Aortic smooth muscle cell (primary cell): Measurements from ENCODE around the gene BEST3. TPM values are rescaled to one million over a fixed set of nuclear protein-coding genes. Genes with fewer than 3 reads are reported as not detected.

Source experiments
- total RNA-seq: library from RNA; depleted of rRNA; stranded (reverse); fragments of >200 nt; gene quantifications from 2 replicates; pipeline ENCODE4 v1.2.3, GENCODE V29; 2014

The BEST3 gene
- under 0.01 TPM in 1 of 2 replicates, not detected in the other for total RNA-seq

DNA sequence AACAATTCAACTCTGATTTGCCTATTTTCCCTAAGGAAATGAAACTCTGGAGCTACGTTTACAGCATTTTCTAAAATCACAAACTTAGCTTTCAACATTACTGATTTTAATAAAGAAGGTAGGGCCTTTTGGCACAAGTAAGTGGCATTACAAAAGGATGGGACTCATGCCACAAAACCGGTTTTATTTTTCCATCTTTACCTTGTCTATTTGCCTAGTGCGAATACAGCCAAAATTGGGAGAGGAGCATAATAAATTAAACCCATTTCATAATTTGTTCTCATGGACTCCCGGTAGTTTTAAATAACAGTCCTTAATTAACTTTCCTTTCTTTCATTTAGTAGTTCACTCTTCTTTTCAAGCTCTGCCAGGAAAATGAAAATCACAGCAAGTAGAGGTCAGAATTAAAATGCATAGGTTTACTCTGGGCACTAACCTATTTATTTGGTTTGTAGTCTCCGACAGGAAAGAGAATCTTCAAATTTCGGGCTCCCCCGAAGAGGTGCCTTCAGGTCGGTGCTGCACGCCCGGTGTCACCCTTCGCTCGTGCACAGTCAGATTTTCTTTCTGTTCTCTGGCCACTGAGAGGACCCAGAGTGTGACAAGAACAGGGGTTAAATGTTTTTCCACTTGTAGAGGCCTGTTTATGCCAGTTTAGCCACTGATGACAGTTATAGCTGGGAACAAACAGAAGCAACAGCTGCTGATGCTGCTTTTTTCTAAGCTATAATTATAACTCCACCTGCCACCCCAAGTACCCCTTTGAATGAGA lies at the start of gene BEST3:
TSS of gene BEST3 (minus strand) at position 535 of the 772 bp plus-strand sequence. CDS start 1,505 bp downstream, outside the sequence.

DNA sequence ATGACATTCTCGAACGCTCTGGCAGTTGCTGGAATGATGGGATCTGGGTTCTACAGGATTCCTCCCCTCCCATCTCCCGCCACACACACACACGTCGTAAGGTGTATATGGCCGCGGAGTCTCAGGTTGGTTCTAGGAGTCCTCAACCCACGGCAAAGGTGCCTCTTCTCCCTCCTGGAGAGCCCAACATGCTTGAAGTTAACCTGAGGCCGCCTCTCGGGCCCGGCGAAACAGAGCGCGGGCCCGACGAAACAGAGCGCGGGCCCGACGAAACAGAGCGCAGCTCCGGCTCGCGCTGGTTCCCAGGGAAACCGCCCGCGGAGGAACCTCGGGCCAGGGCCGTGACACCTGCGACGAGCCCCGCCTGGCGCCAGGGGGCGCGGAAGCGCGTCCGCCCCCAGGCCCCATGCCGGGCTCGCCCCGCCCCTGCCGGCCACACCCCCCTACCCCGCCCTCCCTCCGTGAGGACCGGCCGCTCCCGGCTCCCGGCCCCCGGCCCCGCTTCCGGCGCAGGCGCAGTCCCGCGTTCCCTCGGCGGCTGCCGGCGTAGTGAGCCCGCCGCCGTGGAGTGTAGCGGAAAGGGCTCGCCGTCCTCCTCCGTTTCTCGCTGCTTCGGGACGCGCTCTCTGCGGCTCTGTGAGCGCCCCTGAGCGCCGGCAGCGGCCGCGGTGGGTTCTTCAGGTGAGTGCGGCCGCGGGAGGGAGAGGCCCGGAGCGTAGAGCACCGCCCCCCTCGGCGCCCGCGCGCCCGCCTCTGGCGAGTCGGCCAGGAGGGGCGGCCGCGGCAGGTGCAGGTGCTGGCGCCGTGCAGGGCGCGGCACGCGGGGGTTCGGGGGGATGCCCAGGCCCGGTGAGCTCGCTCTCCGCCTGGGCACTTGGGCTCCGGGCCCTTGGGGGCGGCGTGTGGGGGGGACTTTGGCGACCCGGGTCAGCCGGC lies 39.5 kb upstream of the BEST3 start, which contains the start of gene RAB3IP:
TSS of gene RAB3IP (plus strand) at position 510 of the 936 bp plus-strand sequence. CDS start 16,549 bp downstream, outside the sequence.

DNA sequence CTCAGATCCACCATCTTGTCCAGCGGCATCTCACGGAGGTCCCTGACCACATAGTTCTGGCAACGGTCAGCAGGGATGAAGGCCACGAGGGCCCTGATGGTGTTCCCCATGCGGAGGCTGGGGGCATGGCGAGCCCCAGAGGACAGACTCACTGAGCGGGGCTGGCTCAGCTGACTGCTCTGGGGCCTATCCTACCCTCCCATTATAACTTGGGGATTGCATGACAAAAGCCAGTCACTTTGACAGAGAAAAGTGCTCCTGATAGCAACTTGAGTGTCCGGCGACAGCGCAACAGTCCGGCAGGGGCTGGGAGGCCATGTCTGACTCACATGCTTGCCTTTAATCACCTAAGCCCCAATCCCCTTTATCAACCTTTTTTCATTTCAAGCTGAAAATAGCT lies 88.4 kb downstream of the BEST3 start, which contains the start of gene LRRC10:
TSS of gene LRRC10 (minus strand) at position 179 of the 400 bp plus-strand sequence. CDS start at position 110, 69 bp downstream.

Other genes with a start within 250 kb of the BEST3 start
- 24.7 and 34.5 TPM in 2 replicates for gene FRS2, start 228.9 kb downstream of the BEST3 start, total RNA-seq
- gene CCT2, start 113.8 kb downstream of the BEST3 start, total RNA-seq = 141 and 178 TPM in 2 replicates
- gene LRRC10, start 88.4 kb downstream of the BEST3 start, total RNA-seq = not detected in 2 replicates
- gene RAB3IP, start 39.6 kb upstream of the BEST3 start, total RNA-seq = 1.3 and 2.1 TPM in 2 replicates
- gene MYRFL, start 125.9 kb upstream of the BEST3 start, total RNA-seq = 0.06 TPM in 1 of 2 replicates, not detected in the other